Measurements from ENCODE around the gene C4orf51. TPM values are rescaled to one million over a fixed set of nuclear protein-coding genes. Genes with fewer than 3 reads are reported as not detected.

The C4orf51 gene
- total and polyA plus RNA-seq, 2 of the 8 experiments (the other 6 are each of a cell fraction or from before 2014, with no cell fraction given): 0.54 TPM; not detected in 1

- no peak for TF ChIP-seq ATF3 (IDR thresholded peaks at IDR 0.05; ENCODE audit: insufficient read depth, low read depth, low read length)
- no peak for TF ChIP-seq BRCA1 (IDR thresholded peaks at IDR 0.05; ENCODE audit: low read depth, low read length)
- no peak for TF ChIP-seq PHF8 (conservative IDR thresholded peaks at IDR 0.05; ENCODE audit: low read depth, low read length)
- no peak for TF ChIP-seq RAD21 (IDR thresholded peaks at IDR 0.05 in 1 of 2, conservative IDR thresholded peaks at IDR 0.05 in 1 of 2; ENCODE audit: low read depth in 2 of 2, low read length in 2 of 2)
- TF ChIP-seq SAP30 (IDR thresholded peaks at IDR 0.05; ENCODE audit: insufficient read depth, insufficient replicate concordance, low read length): no peak
- TF ChIP-seq BACH1 (IDR thresholded peaks at IDR 0.05; ENCODE audit: low read length): no peak
- no peak for TF ChIP-seq MAFK (IDR thresholded peaks at IDR 0.05; ENCODE audit: low read depth, low read length)
- no peak for TF ChIP-seq YY1 (IDR thresholded peaks at IDR 0.05; ENCODE audit: low read depth, low read length)
- no peak for TF ChIP-seq POLR2A (IDR thresholded peaks at IDR 0.05; ENCODE audit: control extremely low read depth in 1 of 2, low read depth in 2 of 2, low read length in 2 of 2)
- TF ChIP-seq RFX5 (IDR thresholded peaks at IDR 0.05; ENCODE audit: borderline replicate concordance, low read depth, low read length): no peak
- TF ChIP-seq FOSL1 (IDR thresholded peaks at IDR 0.05; ENCODE audit: insufficient read depth, low read depth, low read length): no peak
- TF ChIP-seq TAF7 (optimal IDR thresholded peaks at IDR 0.05; ENCODE audit: borderline replicate concordance, low read depth, low read length): no peak
- no peak for TF ChIP-seq GABPA (IDR thresholded peaks at IDR 0.05; ENCODE audit: borderline replicate concordance, insufficient read depth, low read length)
- ChIA-PET POLR2A (ENCODE audit: partially characterized antibody) (interaction anchor here (0.5 to 0.6 kb wide), 2 partner anchors 17 to 58 kb away, joined by 3 to 4 read pairs; no protein-coding TSS in a partner anchor), CTCF (ENCODE audit: partially characterized antibody) (no interaction called here)
- Histone ChIP-seq H2BK120ac (replicated peaks; ENCODE audit: low read depth, low read length) (no peak overlapping the region), H3K18ac (ENCODE audit: extremely low read depth, low read length) (no peak overlapping the region), H3K14ac (ENCODE audit: insufficient read length) (no peak overlapping the region), H3K23ac (ENCODE audit: insufficient read length) (no peak overlapping the region), H3K79me2 (ENCODE audit: control insufficient read depth in 1 of 2, insufficient read depth in 2 of 2, low read length in 2 of 2) (no peaks in the 10 kb centered on the region), H2BK15ac (ENCODE audit: low read length) (no peak overlapping the region), H3K36me3 (ENCODE audit: control insufficient read depth in 2 of 4, insufficient read depth in 4 of 4, low read length in 3 of 4) (no peaks in the 10 kb centered on the region), H2AFZ (ENCODE audit: low read length) (no peak overlapping the region), H3K4me1 (replicated peaks in 1 of 4; ENCODE audit: control insufficient read depth in 3 of 4, insufficient read depth in 4 of 4, low read length in 3 of 4) (no peaks in the 10 kb centered on the region), H4K91ac (replicated peaks; ENCODE audit: insufficient read length, low read length) (no peak overlapping the region), H2BK5ac (ENCODE audit: low read depth, low read length) (no peak overlapping the region), H3K27me3 (replicated peaks in 1 of 4; ENCODE audit: control insufficient read depth in 3 of 4, extremely low read depth in 1 of 4, insufficient read depth in 3 of 4, low read length in 3 of 4) (no peaks in the 10 kb centered on the region), H3K27ac (ENCODE audit: low read depth, low read length) (no peak overlapping the region), H3K56ac (replicated peaks; ENCODE audit: insufficient read length, low read depth, low read length) (no peak overlapping the region), H3K4me2 (ENCODE audit: insufficient read depth in 1 of 2, low read depth in 2 of 2, low read length in 2 of 2) (no peak overlapping the region), H3K4me3 (ENCODE audit: extremely low read depth in 1 of 4, insufficient read depth in 2 of 4, low read depth in 3 of 4, low read length in 4 of 4) (no peak overlapping the region), H3K9me3 (ENCODE audit: insufficient read depth in 2 of 2, low read depth in 1 of 2, low read length in 1 of 2) (no peaks in the 10 kb centered on the region), H3K9ac (replicated peaks in 1 of 4; ENCODE audit: extremely low read depth in 1 of 4, low read depth in 3 of 4, low read length in 3 of 4) (no peak overlapping the region), H2AK5ac (ENCODE audit: low read depth, low read length) (no peak overlapping the region), H4K8ac (ENCODE audit: extremely low read depth, insufficient read depth, low read length) (no peak overlapping the region), H3K23me2 (ENCODE audit: low read depth, low read length) (peaks cover 2% of the 10 kb centered on the region; the same call in 1 of the 2 replicates), H2BK12ac (ENCODE audit: low read depth, low read length) (no peak overlapping the region), H3K79me1 (ENCODE audit: low read depth, low read length) (no peaks in the 10 kb centered on the region), H3K4ac (replicated peaks; ENCODE audit: insufficient read length, low read depth, low read length) (no peak overlapping the region), H2BK20ac (ENCODE audit: low read length) (no peak overlapping the region), H4K20me1 (replicated peaks in 1 of 2; ENCODE audit: control insufficient read depth in 1 of 2, insufficient read depth in 2 of 2, low read length in 2 of 2) (no peaks in the 10 kb centered on the region), H4K5ac (ENCODE audit: insufficient read length, low read depth, low read length) (no peak overlapping the region)
- WGBS, 2 experiments (ENCODE audit: extremely low coverage in 1 of 2, insufficient coverage in 1 of 2, insufficient read length in 1 of 2, insufficient replicate concordance in 2 of 2, low coverage in 1 of 2, low lambda C conversion rate in 2 of 2, missing lambda C conversion rate in 1 of 2): 94% methylated on average over 2 of the region's 2 CpGs; no CpG with 5 or more reads in 1 of the 2 experiments
- no peak for FAIRE-seq
- no peak for DNase-seq (ENCODE audit: low read depth in 1 of 2, low spot score in 2 of 2)
Measured at GRCh38 chr4:145743641-145744040, 63.7 kb downstream of the C4orf51 start.

Measured in H1 (cell line).